GM12878 (cell line): ENCODE results near the gene SLC16A9. TPM values are rescaled to one million over a fixed set of nuclear protein-coding genes. Genes with fewer than 3 reads are reported as not detected.

Experiments
- ATAC-seq: fragments of 200-7000 bp; cut with Tn5 transposase; 3 replicates; pipeline ENCODE4 v1.9.1; 2020; ENCODE audit warnings: mild to moderate bottlenecking, moderate library complexity
- BruUV-seq: library from RNA; stranded (reverse); fragments of 400-500 nt; replicated peaks from 2 replicates; lab custom pipeline; 2021; lab: Mats Ljungman, UMichigan
- CTCF ChIA-PET: fragments of 300-600 bp; sonication (Branson Sonifier 250); formaldehyde crosslinking; extraction: SDS; loops from one replicate; lab custom pipeline; 2021; ENCODE audit warnings: inconsistent platforms; lab: Yijun Ruan, JAX
- POLR2A ChIA-PET: fragments of 350-600 bp; formaldehyde crosslinking; extraction: SDS; loops from one replicate; lab custom pipeline; 2021; ENCODE audit warnings: inconsistent platforms; lab: Charles Lee
- RAD21 ChIA-PET: fragments of 300-600 bp; sonication (Branson Sonifier 250); formaldehyde crosslinking; loops from one replicate; lab custom pipeline; 2023; ENCODE audit warnings: antibody characterized with exemption; ENCODE audit not compliant: unreplicated experiment; lab: Charles Lee
- SMC1A ChIA-PET: fragments of 300-600 bp; sonication (Branson Sonifier 250); formaldehyde crosslinking; loops from one replicate; lab custom pipeline; 2023; ENCODE audit not compliant: unreplicated experiment, uncharacterized antibody; lab: Charles Lee
- DNase-seq: peaks from one replicate; pipeline ENCODE4 v3.0.0-alpha.2; 2011; ENCODE audit warnings: low read depth, low spot score
- FAIRE-seq: peaks from 3 replicates; lab custom pipeline; 2011; peaks lifted over from hg19 to GRCh38; lab: Jason Lieb, UNC
- H2AFZ ChIP-seq: 2 replicates; pipeline ENCODE4 v1.6.0; 2011; ENCODE audit warnings: low read depth, low read length, control low read depth; ENCODE audit not compliant: control insufficient read depth
- H3K27ac ChIP-seq: 2 replicates; pipeline ENCODE4 v1.5.1; 2011; ENCODE audit warnings: control low read depth; ENCODE audit not compliant: control insufficient read depth, insufficient read depth
- H3K27me3 ChIP-seq, 2 experiments: replicated peaks in 1 of 2; 2 replicates each; pipeline versions ENCODE4 v1.6.0 to v1.6.1; 2011; ENCODE audit warnings: low read length in 1 of 2; ENCODE audit not compliant: control insufficient read depth in 2 of 2, insufficient read depth in 2 of 2
- H3K36me3 ChIP-seq, 2 experiments: 2 replicates each; pipeline ENCODE4 v1.5.1; 2011; ENCODE audit warnings: low read length in 1 of 2; ENCODE audit not compliant: control insufficient read depth in 2 of 2, insufficient read depth in 2 of 2
- H3K4me1 ChIP-seq: 2 replicates; pipeline ENCODE4 v1.6.1; 2011; ENCODE audit warnings: mild to moderate bottlenecking, low read length, moderate library complexity, mixed read lengths; ENCODE audit not compliant: control insufficient read depth, insufficient read depth
- H3K4me2 ChIP-seq: 2 replicates; pipeline ENCODE4 v1.6.0; 2011; ENCODE audit warnings: control low read depth; ENCODE audit not compliant: control insufficient read depth, insufficient read depth
- H3K4me3 ChIP-seq: fragments of 200-600 bp; sonication (generic); 2 replicates; pipeline ENCODE4 v1.5.1; 2016
- H3K79me2 ChIP-seq: 2 replicates; pipeline ENCODE4 v1.6.0; 2011; ENCODE audit warnings: low read length; ENCODE audit not compliant: control insufficient read depth, insufficient read depth
- H3K9ac ChIP-seq: 2 replicates; pipeline ENCODE4 v1.8.0; 2011; ENCODE audit warnings: low read length, control low read depth, mixed read lengths; ENCODE audit not compliant: control insufficient read depth, insufficient read depth
- H3K9me3 ChIP-seq: replicated peaks from 3 replicates; pipeline ENCODE4 v1.5.1; 2011; ENCODE audit warnings: mild to moderate bottlenecking, low read length; ENCODE audit not compliant: control insufficient read depth, insufficient read depth
- H4K20me1 ChIP-seq: 2 replicates; pipeline ENCODE4 v1.6.0; 2011; ENCODE audit not compliant: control insufficient read depth, insufficient read depth
- BRCA1 ChIP-seq: IDR thresholded peaks from 2 replicates; pipeline ENCODE4 v1.6.1; 2011; ENCODE audit warnings: low read depth, low read length, improper control_type of control experiment
- CBFB ChIP-seq: IDR thresholded peaks from 2 replicates; pipeline ENCODE4 v1.6.1; 2016; ENCODE audit warnings: antibody characterized with exemption, low read depth
- CBX5 ChIP-seq: sonication (generic); IDR thresholded peaks from 2 replicates; pipeline ENCODE4 v1.6.1; 2016; ENCODE audit warnings: low read depth, moderate library complexity, mild to moderate bottlenecking, inconsistent platforms
- DPF2 ChIP-seq: fragments of 450-650 bp; IDR thresholded peaks from 2 replicates; pipeline ENCODE4 v1.6.1; 2017; ENCODE audit warnings: mild to moderate bottlenecking
- EGR1 ChIP-seq, 2 experiments: IDR thresholded peaks; 1 replicate in 1 of 2; 2 replicates in 1 of 2; pipeline ENCODE4 v1.6.1; 2011 to 2012; ENCODE audit warnings: low read depth in 2 of 2, low read length in 2 of 2, borderline replicate concordance in 1 of 2, mild to moderate bottlenecking in 1 of 2, moderate library complexity in 1 of 2
- HDAC2 ChIP-seq: fragments of 200-600 bp; sonication (generic); IDR thresholded peaks from 2 replicates; pipeline ENCODE4 v1.6.1; 2017
- IRF3 ChIP-seq: fragments of 450-650 bp; IDR thresholded peaks from 2 replicates; pipeline ENCODE4 v1.6.1; 2014; ENCODE audit warnings: mild to moderate bottlenecking
- KAT2A ChIP-seq: conservative IDR thresholded peaks from 2 replicates; pipeline ENCODE4 v1.6.1; 2011; ENCODE audit warnings: low read depth, low read length; ENCODE audit not compliant: control insufficient read depth
- KDM1A ChIP-seq: fragments of 200-600 bp; sonication (generic); IDR thresholded peaks from 2 replicates; pipeline ENCODE4 v1.6.1; 2016; ENCODE audit warnings: borderline replicate concordance
- MXI1 ChIP-seq: fragments of 150-350 bp; IDR thresholded peaks from 2 replicates; pipeline ENCODE4 v1.6.1; 2011; ENCODE audit warnings: low read depth, mild to moderate bottlenecking, inconsistent platforms, low read length, improper control_type of control experiment
- NBN ChIP-seq: fragments of 450-650 bp; IDR thresholded peaks from 2 replicates; pipeline ENCODE4 v1.6.1; 2016
- POLR2A ChIP-seq: IDR thresholded peaks from 2 replicates; pipeline ENCODE4 v1.6.1; 2011; ENCODE audit warnings: low read depth, mild to moderate bottlenecking, low read length
- RAD21 ChIP-seq: IDR thresholded peaks from 2 replicates; pipeline ENCODE4 v1.6.1; 2011; ENCODE audit warnings: mild to moderate bottlenecking, low read depth, low read length, moderate library complexity; ENCODE audit not compliant: insufficient read depth
- SIN3A ChIP-seq: IDR thresholded peaks from 2 replicates; pipeline ENCODE4 v1.6.1; 2012; ENCODE audit warnings: low read depth, low read length, improper control_type of control experiment
- SIX5 ChIP-seq: IDR thresholded peaks from 2 replicates; pipeline ENCODE4 v1.6.1; 2011; ENCODE audit warnings: mild to moderate bottlenecking, low read depth, low read length, moderate library complexity; ENCODE audit not compliant: severe bottlenecking
- SMAD1 ChIP-seq: fragments of 450-650 bp; IDR thresholded peaks from 2 replicates; pipeline ENCODE4 v1.6.1; 2018; ENCODE audit warnings: mild to moderate bottlenecking, low read depth; ENCODE audit not compliant: partially characterized antibody
- STAT3 ChIP-seq: IDR thresholded peaks from 2 replicates; pipeline ENCODE4 v1.6.1; 2011; ENCODE audit warnings: low read depth, low read length, improper control_type of control experiment
- USF1 ChIP-seq: IDR thresholded peaks from 2 replicates; pipeline ENCODE4 v1.6.1; 2011; ENCODE audit warnings: borderline replicate concordance, low read depth, mild to moderate bottlenecking, moderate library complexity, mixed read lengths, low read length; ENCODE audit not compliant: insufficient read depth; ENCODE audit errors: extremely low read length
- WRNIP1 ChIP-seq: IDR thresholded peaks from 2 replicates; pipeline ENCODE4 v1.6.1; 2011; ENCODE audit warnings: low read depth, low read length, improper control_type of control experiment, borderline replicate concordance
- WGBS: methylation state at CpG from one replicate; pipeline ENCODE4 v1.1.6; 2016; ENCODE audit warnings: low lambda C conversion rate; ENCODE audit not compliant: insufficient replicate concordance, insufficient coverage; ENCODE audit errors: missing lambda C conversion rate; 5-methylcytosine and 5-hydroxymethylcytosine counted together
- in situ Hi-C: fragments of 300-500 bp; cut with MboI; formaldehyde crosslinking; loops from 9 replicates; pipeline ENCODE4 v1.14.3; 2018; ENCODE audit warnings: mixed read lengths
- intact Hi-C: fragments of 100-400 bp; cut with micrococcal nuclease; formaldehyde crosslinking; loops from one replicate; pipeline ENCODE4 v1.14.2; 2022; ENCODE audit not compliant: unreplicated experiment
- polyA plus RNA-seq, 11 experiments: library from polyadenylated mRNA; depleted of rRNA in 4 of 11; unstranded in 6 of 11; stranded (reverse) in 5 of 11; fragments of >200 nt; fragmentation: Nextera tagmentation in 4 of 11; fragmentation: Illumina TruSeq in 1 of 11; extraction: Ambion mirVana in 4 of 11; extraction: Trizol in 1 of 11; gene quantifications; 1 replicate in 1 of 11; 2 replicates in 10 of 11; pipeline versions ENCODE4 v1.2.1 to v1.2.3, GENCODE V29; 2011 to 2016; ENCODE audit warnings: inconsistent platforms in 2 of 11, missing spikeins in 2 of 11, low read depth in 1 of 11
- total RNA-seq, 4 experiments: library from RNA; depleted of rRNA in 3 of 4; stranded (reverse); fragments of >200 nt in 3 of 4; fragmentation: Illumina TruSeq in 1 of 4; extraction: Trizol in 1 of 4; gene quantifications; 2 replicates each; pipeline versions ENCODE4 v1.2.1 to v1.2.3, GENCODE V29; 2013 to 2021

The SLC16A9 gene
- total and polyA plus RNA-seq, 10 of the 15 experiments (the other 5 are each of a cell fraction or from before 2014, with no cell fraction given): 0.86 to 6.2 (median 4.3) TPM

- TF ChIP-seq SMAD1: no peak
Measured at GRCh38 chr10:59628456-59628855, 81.2 kb downstream of the SLC16A9 start (continued).

GRCh38 chr10:59627366-59628018, 82.2 kb downstream of the SLC16A9 start:
- TF ChIP-seq USF1 (no peak), WRNIP1 (no peak), RAD21 (no peak), KDM1A (no peak), CBFB (no peak), POLR2A (no peak), HDAC2 (no peak), KAT2A (no peak), SIX5 (no peak), IRF3 (no peak), EGR1 (IDR thresholded peaks at IDR 0.05; ENCODE audit: borderline replicate concordance in 1 of 2, low read depth in 2 of 2, low read length in 2 of 2) (no peak), CBX5 (no peak), STAT3 (no peak), BRCA1 (no peak), NBN (no peak), SIN3A (no peak), DPF2 (no peak), MXI1 (no peak)
- CTCF ChIA-PET: interaction anchor here (0.7 to 5.2 kb wide), 5 partner anchors 11 to 676 kb away, joined by 3 to 38 read pairs (median 5); no protein-coding TSS in a partner anchor
- in situ Hi-C loops: loop anchor here (5.0 to 10.0 kb wide), 5 partner anchors 180 to 807 kb away; no protein-coding TSS in a partner anchor

More at GRCh38 chr10:59627366-59628018, 82.2 kb downstream of the SLC16A9 start:
- H3K27ac ChIP-seq: no peak overlapping the region
- BruUV-seq: no TSS peak
- H3K36me3 ChIP-seq: no peaks in the 10 kb centered on the region
- ChIA-PET POLR2A (no interaction called here), SMC1A (no interaction called here), RAD21 (no interaction called here)
- no peak overlapping the region for H3K4me3 ChIP-seq
- H2AFZ ChIP-seq: no peak overlapping the region
- H3K79me2 ChIP-seq: no peaks in the 10 kb centered on the region
- no peak overlapping the region for H3K9ac ChIP-seq
- intact Hi-C loops: loop anchor here (2.0 to 5.0 kb wide), 4 partner anchors 279 to 1020 kb away; partner anchors contain the start of gene CCDC6
- H3K4me2 ChIP-seq: no peak overlapping the region
- no peaks in the 10 kb centered on the region; the same call in 1 of the 2 replicates for H3K4me1 ChIP-seq
- no peaks in the 10 kb centered on the region for H3K27me3 ChIP-seq
- ATAC-seq: no peak
- 46% methylated on average over 4 of the region's 4 CpGs for WGBS
- H3K9me3 ChIP-seq: no peaks in the 10 kb centered on the region; the same call in 2 of the 3 replicates
- no peak for FAIRE-seq
- no peak for DNase-seq
- H4K20me1 ChIP-seq: no peaks in the 10 kb centered on the region
